ENCODE measurements around the gene SHLD3. TPM values are rescaled to one million over a fixed set of nuclear protein-coding genes. Genes with fewer than 3 reads are reported as not detected.
"Not testable (repeated sequence)": the region's sequence is repeated elsewhere in the genome, so short reads cannot be mapped to it uniquely, and the experiment has no call there.

The SHLD3 gene
- total and polyA plus RNA-seq, 4 experiments from 2014 or later: 4.9 to 9.8 (median 6.7) TPM

- Histone ChIP-seq H3K4me1 (ENCODE audit: insufficient read depth, low read length) (peaks cover 20% of the 10 kb centered on the region), H3K4me3 (ENCODE audit: low read length in 2 of 2) (no peak overlapping the region), H3K27me3 (ENCODE audit: insufficient read depth, low read length) (no peaks in the 10 kb centered on the region), H3K9me3 (ENCODE audit: control insufficient read depth in 1 of 2, low read length in 2 of 2) (no peaks in the 10 kb centered on the region), H3K36me3 (ENCODE audit: insufficient read depth, low read length) (peaks cover 7% of the 10 kb centered on the region), H3K27ac (ENCODE audit: low read depth, low read length) (no peak overlapping the region)
- H3K4me1 Mint-ChIP-seq: peaks cover 26 to 65% (median 37%) of the 10 kb centered on the region in 4 donors
- peaks cover 0 to 2% (median 0%) of the 10 kb centered on the region in 8 donors for H3K9me3 Mint-ChIP-seq
- peaks cover 15 to 39% of the 10 kb centered on the region in 2 donors for H3K36me3 Mint-ChIP-seq
- H3K4me3 Mint-ChIP-seq: no peak overlapping the region
- POLR2A ChIA-PET (ENCODE audit: partially characterized antibody): interaction anchor here (0.7 kb wide), 1 partner anchor 56 kb away, joined by 3 read pairs; no protein-coding TSS in a partner anchor
- CTCF ChIA-PET (ENCODE audit: partially characterized antibody): interaction anchor here (1.3 kb wide), 1 partner anchor 11 kb away, joined by 3 read pairs; no protein-coding TSS in a partner anchor
- intact Hi-C loops (cut with micrococcal nuclease): loop anchor here (5.0 kb wide), 1 partner anchor 33 kb away; no protein-coding TSS in a partner anchor
- peak overlapping the region in 1 of 7 donors; percentile 18 for H3K27ac Mint-ChIP-seq
- H3K27me3 Mint-ChIP-seq: peaks cover 2 to 3% of the 10 kb centered on the region in 2 donors
- no peak for DNase-seq
These were observed 4.8 kb upstream of the SHLD3 start for GRCh38 chr5:65620021-65620420.

- H3K27me3 Mint-ChIP-seq; H3K4me3 ChIP-seq (ENCODE audit: low read length in 2 of 2); DNase-seq; H3K27me3 ChIP-seq (ENCODE audit: insufficient read depth, low read length); H3K36me3 ChIP-seq (ENCODE audit: insufficient read depth, low read length); H3K9me3 Mint-ChIP-seq; H3K9me3 ChIP-seq (ENCODE audit: control insufficient read depth in 1 of 2, low read length in 2 of 2); CTCF ChIA-PET (ENCODE audit: partially characterized antibody); POLR2A ChIA-PET (ENCODE audit: partially characterized antibody); H3K27ac ChIP-seq (ENCODE audit: low read depth, low read length): not testable (repeated sequence)
- Mint-ChIP-seq H3K27ac (peak overlapping the region in 2 of 7 donors; percentile 19 to 99), H3K4me3 (peak overlapping the region in 4 of 8 donors; percentile 31 to 100 (median 74)), H3K4me1 (peaks cover 29 to 73% (median 41%) of the 10 kb centered on the region in 4 donors), H3K36me3 (peaks cover 10 to 37% of the 10 kb centered on the region in 2 donors)
- H3K4me1 ChIP-seq (ENCODE audit: insufficient read depth, low read length): peaks cover 34% of the 10 kb centered on the region
- intact Hi-C loops (cut with micrococcal nuclease): loop anchor here (5.0 kb wide), 1 partner anchor 35 kb away; no protein-coding TSS in a partner anchor
These were observed 2.9 kb upstream of the SHLD3 start for GRCh38 chr5:65621961-65622360.

- no peaks in the 10 kb centered on the region for H3K36me3 ChIP-seq (ENCODE audit: insufficient read depth, low read length)
- Mint-ChIP-seq H3K36me3 (peaks cover 10 to 32% of the 10 kb centered on the region in 2 donors), H3K9me3 (peaks cover 0 to 2% (median 0%) of the 10 kb centered on the region in 8 donors), H3K4me1 (peaks cover 28 to 74% (median 42%) of the 10 kb centered on the region in 4 donors), H3K27me3 (peaks cover 2 to 3% of the 10 kb centered on the region in 2 donors), H3K4me3 (peak overlapping the region; percentile 96 to 100 (median 99)), H3K27ac (peak overlapping the region; percentile 97 to 100 (median 99))
- H3K4me3 ChIP-seq (ENCODE audit: low read length in 2 of 2): peak overlapping the region; percentile 56 to 74
- POLR2A ChIA-PET (ENCODE audit: partially characterized antibody): interaction anchor here (0.9 to 3.4 kb wide), 11 partner anchors 11 to 855 kb away, joined by 3 to 70 read pairs (median 6); partner anchors contain the start of genes ADAMTS6, CENPK, CWC27 and NLN
- H3K4me1 ChIP-seq (ENCODE audit: insufficient read depth, low read length): peaks cover 34% of the 10 kb centered on the region
- intact Hi-C loops (cut with micrococcal nuclease): loop anchor here (5.0 kb wide), 1 partner anchor 36 kb away; no protein-coding TSS in a partner anchor
- CTCF ChIA-PET (ENCODE audit: partially characterized antibody): interaction anchor here (0.9 to 1.6 kb wide), 4 partner anchors 10 to 558 kb away, joined by 3 to 5 read pairs (median 4); partner anchors contain the start of genes CENPK and PPWD1
- peak overlapping the region; percentile 79 for H3K27ac ChIP-seq (ENCODE audit: low read depth, low read length)
- H3K9me3 ChIP-seq (ENCODE audit: control insufficient read depth in 1 of 2, low read length in 2 of 2): no peaks in the 10 kb centered on the region
- no peaks in the 10 kb centered on the region for H3K27me3 ChIP-seq (ENCODE audit: insufficient read depth, low read length)
- peak in 2 of 5 donors; percentile 3 to 9 for DNase-seq
These were observed 1.3 kb upstream of the SHLD3 start for GRCh38 chr5:65623482-65623881.

- Histone ChIP-seq H3K27me3 (ENCODE audit: insufficient read depth, low read length) (no peaks in the 10 kb centered on the region), H3K4me3 (ENCODE audit: low read length in 2 of 2) (peak within 1 kb of the TSS; percentile 74 to 98), H3K27ac (ENCODE audit: low read depth, low read length) (peak within 1 kb of the TSS; percentile 79), H3K9me3 (ENCODE audit: control insufficient read depth in 1 of 2, low read length in 2 of 2) (no peaks in the 10 kb centered on the region), H3K4me1 (ENCODE audit: insufficient read depth, low read length) (peaks cover 34% of the 10 kb centered on the region), H3K36me3 (ENCODE audit: insufficient read depth, low read length) (peaks cover under 1% of the 10 kb centered on the region)
- peaks cover 7 to 32% of the 10 kb centered on the region in 2 donors for H3K36me3 Mint-ChIP-seq
- H3K27ac Mint-ChIP-seq: peak within 1 kb of the TSS; percentile 97 to 100 (median 99)
- intact Hi-C loops (cut with micrococcal nuclease): loop anchor here (1.0 to 5.0 kb wide), 7 partner anchors 37 to 855 kb away; partner anchors contain the start of genes CENPK, CWC27, ERBIN and NLN
- H3K27me3 Mint-ChIP-seq: peaks cover 2 to 3% of the 10 kb centered on the region in 2 donors
- DNase-seq: peak in 4 of 5 donors; percentile 92 to 95 (median 94)
- peak within 1 kb of the TSS; percentile 96 to 100 (median 99) for H3K4me3 Mint-ChIP-seq
- CTCF ChIA-PET (ENCODE audit: partially characterized antibody): interaction anchor here (1.2 to 1.6 kb wide), 3 partner anchors 9 to 558 kb away, joined by 3 to 5 read pairs (median 3); no protein-coding TSS in a partner anchor
- peaks cover 26 to 68% (median 40%) of the 10 kb centered on the region in 4 donors for H3K4me1 Mint-ChIP-seq
- H3K9me3 Mint-ChIP-seq: peaks cover 0 to 2% (median 0%) of the 10 kb centered on the region in 8 donors
- POLR2A ChIA-PET (ENCODE audit: partially characterized antibody): interaction anchor here (0.5 to 3.4 kb wide), 13 partner anchors 12 to 856 kb away, joined by 3 to 70 read pairs (median 5); partner anchors contain the start of genes ADAMTS6, CENPK, CWC27 and NLN
These were observed 729 bp upstream of the SHLD3 start, which contains the start of gene TRIM23 for GRCh38 chr5:65624025-65624570. TSS of gene TRIM23 (minus strand) at chr5:65624333. CDS start at chr5:65624274, 59 bp downstream.

- Mint-ChIP-seq H3K27me3 (peaks cover 2 to 3% of the 10 kb centered on the region in 2 donors), H3K4me1 (peaks cover 29 to 62% (median 42%) of the 10 kb centered on the region in 4 donors), H3K9me3 (peaks cover 0 to 2% (median 0%) of the 10 kb centered on the region in 8 donors), H3K36me3 (peaks cover 9 to 40% of the 10 kb centered on the region in 2 donors), H3K4me3 (peak overlapping the region; percentile 26 to 100 (median 98)), H3K27ac (peak overlapping the region; percentile 32 to 100 (median 99))
- Histone ChIP-seq H3K27ac (ENCODE audit: low read depth, low read length) (peak overlapping the region; percentile 79), H3K9me3 (ENCODE audit: control insufficient read depth in 1 of 2, low read length in 2 of 2) (no peaks in the 10 kb centered on the region), H3K36me3 (ENCODE audit: insufficient read depth, low read length) (peaks cover 6% of the 10 kb centered on the region), H3K4me1 (ENCODE audit: insufficient read depth, low read length) (peaks cover 34% of the 10 kb centered on the region), H3K4me3 (ENCODE audit: low read length in 2 of 2) (peak overlapping the region; percentile 74 to 98), H3K27me3 (ENCODE audit: insufficient read depth, low read length) (no peaks in the 10 kb centered on the region)
- POLR2A ChIA-PET (ENCODE audit: partially characterized antibody): interaction anchor here (0.9 to 3.4 kb wide), 3 partner anchors 63 to 299 kb away, joined by 3 to 70 read pairs (median 7); partner anchors contain the start of genes CENPK and PPWD1
- DNase-seq: no peak
- CTCF ChIA-PET (ENCODE audit: partially characterized antibody): interaction anchor here (0.8 to 1.0 kb wide), 2 partner anchors 16 to 62 kb away, joined by 3 read pairs; partner anchors contain the start of genes CENPK and PPWD1
- intact Hi-C loops (cut with micrococcal nuclease): loop anchor here (2.0 kb wide), 2 partner anchors 519 to 857 kb away; partner anchors contain the start of genes CWC27, SREK1 and SREK1IP1
These were observed 916 bp downstream of the SHLD3 start for GRCh38 chr5:65625743-65626142.

- intact Hi-C loops (cut with micrococcal nuclease): no loop called here
These were observed 6.2 kb downstream of the SHLD3 start for GRCh38 chr5:65630981-65631380.

More at GRCh38 chr5:65630981-65631380, 6.2 kb downstream of the SHLD3 start:
- Histone ChIP-seq H3K27ac (ENCODE audit: low read depth, low read length) (no peak overlapping the region), H3K27me3 (ENCODE audit: insufficient read depth, low read length) (no peaks in the 10 kb centered on the region), H3K36me3 (ENCODE audit: insufficient read depth, low read length) (peaks cover 10% of the 10 kb centered on the region), H3K4me1 (ENCODE audit: insufficient read depth, low read length) (peaks cover 5% of the 10 kb centered on the region), H3K9me3 (ENCODE audit: control insufficient read depth in 1 of 2, low read length in 2 of 2) (no peaks in the 10 kb centered on the region), H3K4me3 (ENCODE audit: low read length in 2 of 2) (no peak overlapping the region)
- POLR2A ChIA-PET (ENCODE audit: partially characterized antibody): no interaction called here
- Mint-ChIP-seq H3K27ac (peak overlapping the region in 3 of 7 donors; percentile 4 to 24 (median 19)), H3K9me3 (no peaks in the 10 kb centered on the region), H3K27me3 (no peaks in the 10 kb centered on the region), H3K4me1 (peaks cover 12 to 26% (median 18%) of the 10 kb centered on the region in 4 donors), H3K36me3 (peaks cover 12 to 33% of the 10 kb centered on the region in 2 donors), H3K4me3 (no peak overlapping the region)
- DNase-seq: no peak
- CTCF ChIA-PET (ENCODE audit: partially characterized antibody): no interaction called here
